Activated naive CD4-positive, alpha-beta T cell (primary cell): ENCODE data around the gene AFG1L.

Experiments
- DNase-seq, 4 experiments: peaks; one replicate each; lab custom pipeline; 2025; lab: John Stamatoyannopoulos, UW

Gene AFG1L

DNA sequence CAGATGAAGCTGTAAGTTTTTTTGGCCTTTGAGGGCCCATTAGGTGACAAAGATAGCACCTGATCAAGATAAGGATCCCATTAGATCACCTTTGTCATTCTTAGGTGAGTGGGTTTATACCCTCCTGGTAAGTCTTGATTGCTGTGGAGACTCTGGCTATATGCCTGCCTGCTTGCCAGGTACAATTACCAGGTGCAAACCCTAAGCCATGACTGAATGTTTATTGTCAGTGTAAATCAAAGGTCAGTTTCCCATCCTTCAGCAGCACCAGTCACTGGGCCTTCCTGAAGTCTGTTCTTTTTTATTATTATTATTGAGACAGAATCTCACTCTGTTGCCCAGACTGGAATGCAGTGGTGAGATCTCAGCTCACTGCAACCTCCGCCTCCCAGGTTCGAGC, 159.5 kb downstream of the AFG1L start:
- DNase-seq, result no peak

DNA sequence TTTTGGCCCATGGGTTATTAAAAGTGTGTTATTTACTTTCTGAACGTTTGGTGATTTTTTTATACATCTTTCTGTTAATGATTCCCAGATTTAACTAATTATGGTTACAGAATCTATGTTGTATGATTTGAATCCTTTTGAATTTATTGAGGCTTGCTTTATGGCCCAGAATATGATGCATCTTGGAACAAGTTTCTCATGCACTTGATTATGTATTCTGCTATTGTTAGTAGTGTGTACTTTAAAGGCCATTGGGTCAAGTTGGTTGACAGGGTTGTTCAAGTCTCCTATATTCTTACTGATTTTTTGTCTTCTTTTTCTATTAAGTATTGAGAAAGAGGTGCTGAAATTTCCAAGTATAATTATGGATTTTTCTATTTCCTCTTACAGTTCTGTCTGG, 160.8 kb downstream of the AFG1L start:
- no peak for DNase-seq

DNA sequence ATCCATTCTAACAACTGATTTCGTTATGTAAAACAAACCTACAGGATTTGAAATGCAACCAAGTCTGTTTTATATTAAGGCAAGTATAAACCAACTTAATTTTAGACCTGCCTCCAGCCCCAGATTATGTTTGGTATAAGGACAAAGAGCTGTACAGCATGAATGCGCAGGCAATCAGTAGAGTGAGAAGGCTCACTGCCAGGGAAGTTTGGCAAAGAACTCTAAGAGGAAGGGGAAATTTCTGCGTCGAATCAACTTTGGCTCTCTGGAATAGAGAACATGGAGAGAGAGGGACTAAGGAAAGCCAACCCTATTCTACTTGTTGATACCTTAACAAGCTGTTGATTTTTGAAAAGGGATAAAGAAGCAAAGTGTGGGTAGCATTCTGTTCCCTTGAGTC, 168.9 kb downstream of the AFG1L start:
- no peak for DNase-seq

DNA sequence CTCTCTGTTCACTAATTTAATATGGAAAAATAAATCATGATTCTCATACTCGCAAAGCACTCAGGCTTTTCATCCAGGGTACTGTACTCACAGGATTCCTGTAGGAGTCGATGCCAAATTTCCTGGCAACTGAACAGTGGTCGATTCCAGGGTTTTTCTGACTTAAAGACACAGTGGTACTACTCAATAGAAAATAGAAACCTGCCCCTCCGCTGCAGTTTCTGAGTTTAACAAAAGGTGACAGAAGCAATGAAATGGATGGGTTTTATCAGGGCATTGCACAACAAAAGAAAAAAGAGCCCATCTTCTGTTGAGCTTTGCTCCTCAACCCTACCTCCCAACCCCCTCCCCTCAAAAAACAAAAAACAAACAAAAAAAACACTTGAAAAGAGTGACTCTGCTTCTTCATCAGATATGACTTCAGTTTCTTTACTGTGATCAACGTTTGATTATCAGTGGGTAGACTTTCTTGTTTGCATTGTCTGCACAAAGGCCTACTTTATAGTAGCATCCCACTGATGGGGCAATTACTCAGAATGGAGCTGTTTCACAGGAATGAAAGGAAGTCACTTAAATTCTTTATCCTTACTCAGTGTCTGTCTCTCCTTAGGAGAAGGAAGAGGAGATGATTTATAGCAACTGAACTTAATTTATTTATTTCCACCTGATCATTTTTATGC, 169.7 kb downstream of the AFG1L start:
- DNase-seq, result no peak

DNA sequence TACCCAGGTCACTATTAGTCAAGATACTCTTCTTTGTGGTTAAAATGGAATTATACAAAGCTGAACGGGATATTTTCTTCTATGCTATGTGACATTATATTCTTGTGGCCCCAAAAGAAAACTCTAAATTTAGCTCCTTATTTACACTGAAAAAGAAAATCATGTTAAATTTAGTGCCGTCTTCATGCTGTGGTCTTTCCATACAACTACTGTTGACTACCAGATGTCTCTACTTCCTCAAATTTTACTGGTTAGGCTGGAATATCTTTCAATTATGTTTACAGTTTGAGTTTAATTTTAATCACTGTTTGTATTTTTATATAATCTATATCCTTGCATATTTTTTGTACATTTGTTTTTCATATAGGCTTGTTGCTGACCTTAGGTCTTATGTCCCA, 170.2 kb downstream of the AFG1L start:
- no peak for DNase-seq

DNA sequence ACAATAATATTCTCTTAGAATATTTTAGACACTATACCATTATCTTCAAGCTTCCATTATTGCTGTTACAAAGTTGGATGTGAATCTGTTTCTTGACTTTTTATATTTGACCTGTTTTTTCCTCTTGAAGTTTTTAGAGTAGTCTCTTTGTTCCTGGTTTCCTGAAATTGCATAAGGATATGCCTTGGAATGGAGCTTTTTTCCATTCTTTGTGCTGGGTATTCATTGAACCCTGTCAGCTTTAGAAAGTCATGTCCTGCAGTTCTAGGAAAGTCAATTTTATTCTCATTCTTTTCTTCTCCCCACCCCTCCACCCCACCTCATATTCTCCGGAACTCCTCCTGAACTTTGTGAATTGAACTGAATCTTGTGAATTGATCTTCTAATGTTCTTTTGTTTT, 173.5 kb downstream of the AFG1L start:
- DNase-seq, result no peak

DNA sequence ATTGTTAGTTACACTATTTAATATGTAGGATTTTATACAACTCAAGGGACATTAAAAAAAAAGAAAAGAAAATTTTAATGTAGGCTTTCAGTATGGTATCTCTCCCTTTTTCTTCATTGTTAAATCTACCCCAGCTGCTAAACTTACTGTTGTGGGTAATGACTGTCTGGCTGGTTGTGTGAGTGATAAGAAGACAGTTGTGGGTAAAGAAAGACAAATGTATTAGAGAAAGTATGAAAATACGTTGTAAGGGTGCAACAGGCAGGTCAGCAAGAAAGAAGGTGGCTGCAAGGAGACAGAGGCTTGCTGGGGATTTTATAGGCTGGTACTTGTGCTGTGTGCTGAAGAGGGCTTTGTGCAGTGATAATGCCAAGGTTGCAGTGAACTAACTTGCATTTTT, 174.5 kb downstream of the AFG1L start:
- no peak for DNase-seq

DNA sequence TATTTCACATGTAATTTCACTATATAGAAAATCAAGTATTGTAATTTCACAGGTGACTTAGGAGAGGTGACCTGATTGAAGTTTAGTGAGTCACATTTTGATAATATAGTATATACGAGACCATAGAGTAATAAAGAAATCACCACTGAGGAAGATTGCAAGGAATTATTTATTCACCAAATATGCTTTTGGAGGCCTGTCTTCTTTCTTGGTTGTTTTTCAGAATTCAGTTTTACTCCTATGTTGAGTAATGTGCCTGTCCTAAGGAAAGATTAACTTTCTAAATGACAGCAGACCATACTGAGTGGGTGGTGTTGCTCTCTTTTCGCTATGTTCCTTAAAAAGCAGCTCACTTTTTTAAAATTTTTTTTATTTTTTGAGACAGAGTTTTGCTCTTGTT, 178.3 kb downstream of the AFG1L start:
- DNase-seq, result no peak

DNA sequence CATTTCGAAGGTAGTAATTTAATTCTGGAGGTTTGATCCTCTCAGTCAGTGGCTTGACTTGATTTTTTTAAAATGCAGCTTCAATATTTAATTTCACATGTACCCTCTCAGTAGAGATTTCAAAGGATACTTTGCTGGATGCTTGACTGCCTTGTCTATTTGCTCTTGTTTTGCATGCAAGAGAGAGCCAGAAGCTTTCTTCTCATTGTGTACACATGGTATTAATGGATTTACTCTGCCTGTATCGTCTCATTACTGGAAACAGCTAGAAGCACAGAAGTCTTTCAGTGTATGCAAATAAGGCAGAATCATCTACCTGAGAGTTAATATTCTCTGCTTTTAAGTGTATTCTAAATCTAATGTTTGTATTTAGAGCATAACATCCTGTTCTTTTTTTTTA, 181.5 kb downstream of the AFG1L start:
- DNase-seq, result no peak

DNA sequence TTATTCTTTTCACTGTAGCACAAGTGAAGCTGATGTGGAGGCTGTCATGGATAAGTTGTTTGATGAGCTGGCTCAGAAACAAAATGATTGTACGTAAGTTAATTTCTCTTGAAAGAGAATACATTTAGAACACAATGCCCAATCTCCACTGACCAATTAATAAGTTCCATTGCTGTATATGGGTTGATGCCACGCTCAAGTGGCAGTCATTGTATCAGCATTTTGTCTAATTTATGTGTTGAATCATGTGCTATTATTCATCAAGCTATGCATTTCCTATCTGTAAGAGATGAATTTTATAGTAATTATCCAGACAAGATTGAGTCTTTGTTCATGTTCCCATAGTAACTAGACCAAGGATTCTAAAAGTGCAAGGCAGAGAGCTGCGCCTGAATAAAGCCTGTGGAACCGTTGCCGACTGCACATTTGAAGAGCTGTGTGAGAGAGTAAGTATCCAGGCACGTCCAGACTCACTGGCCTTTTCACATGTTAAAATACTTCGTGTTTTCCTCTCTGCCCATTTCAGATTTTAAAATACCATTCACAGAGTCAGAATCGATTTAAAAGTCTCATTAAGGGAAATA, 182.1 kb downstream of the AFG1L start:
- no peak for DNase-seq

DNA sequence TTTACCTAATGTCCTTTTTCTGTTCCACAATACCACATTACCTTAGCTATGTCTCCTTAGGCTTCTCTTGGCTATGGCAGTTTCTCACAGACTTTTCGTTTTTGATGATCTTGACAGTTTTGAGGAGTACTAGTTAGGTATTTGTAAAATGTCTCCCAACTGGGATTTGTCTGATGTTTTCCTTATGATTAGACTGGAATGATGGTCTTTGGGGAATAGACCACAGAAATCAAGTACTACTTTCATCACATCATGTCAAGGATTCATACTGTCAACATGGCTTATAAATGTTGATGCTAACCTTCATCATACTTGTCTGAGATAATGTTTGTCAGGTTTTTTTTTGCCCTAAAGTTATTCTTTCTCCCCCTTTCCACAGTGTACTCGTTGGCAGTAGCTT, 187.7 kb downstream of the AFG1L start:
- DNase-seq, result no peak

DNA sequence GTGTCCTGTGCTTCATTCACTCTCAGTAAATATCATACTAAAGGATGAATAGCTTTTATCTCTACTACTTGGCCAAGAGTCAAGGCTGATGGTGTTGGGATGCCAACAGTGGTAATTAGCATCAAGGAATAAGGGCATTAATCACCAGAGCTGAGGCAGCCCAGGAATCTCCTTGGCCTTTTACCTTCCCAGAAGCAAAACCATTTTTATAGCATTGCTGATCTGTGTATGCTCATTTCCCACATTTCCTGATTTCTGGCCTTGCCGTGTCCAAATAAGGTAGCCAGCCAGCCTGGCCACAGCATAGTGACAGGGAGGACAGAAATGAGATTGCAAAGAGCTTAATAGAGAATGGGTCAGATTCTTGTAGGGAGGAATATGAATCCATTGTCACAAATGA, 189.2 kb downstream of the AFG1L start:
- no peak for DNase-seq

DNA sequence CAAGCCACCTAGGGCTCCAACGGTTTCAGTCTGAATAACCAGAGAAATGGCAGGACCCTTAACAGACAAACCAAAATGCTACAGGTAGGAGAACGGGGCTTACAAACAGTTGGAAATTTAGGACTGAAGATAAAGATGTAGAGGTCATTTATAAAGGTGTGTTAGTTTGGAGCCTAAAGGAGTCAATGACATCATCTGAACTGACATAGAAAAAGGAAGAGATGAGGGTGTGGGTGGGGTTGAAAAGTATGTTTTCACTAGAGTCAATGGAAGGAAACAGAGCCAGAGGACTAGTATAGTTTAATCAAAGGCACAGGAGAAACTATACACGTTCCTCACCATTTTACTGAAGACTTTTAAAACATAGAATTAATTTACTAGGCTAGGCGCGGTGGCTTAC, 194.8 kb downstream of the AFG1L start:
- DNase-seq, result no peak

DNA sequence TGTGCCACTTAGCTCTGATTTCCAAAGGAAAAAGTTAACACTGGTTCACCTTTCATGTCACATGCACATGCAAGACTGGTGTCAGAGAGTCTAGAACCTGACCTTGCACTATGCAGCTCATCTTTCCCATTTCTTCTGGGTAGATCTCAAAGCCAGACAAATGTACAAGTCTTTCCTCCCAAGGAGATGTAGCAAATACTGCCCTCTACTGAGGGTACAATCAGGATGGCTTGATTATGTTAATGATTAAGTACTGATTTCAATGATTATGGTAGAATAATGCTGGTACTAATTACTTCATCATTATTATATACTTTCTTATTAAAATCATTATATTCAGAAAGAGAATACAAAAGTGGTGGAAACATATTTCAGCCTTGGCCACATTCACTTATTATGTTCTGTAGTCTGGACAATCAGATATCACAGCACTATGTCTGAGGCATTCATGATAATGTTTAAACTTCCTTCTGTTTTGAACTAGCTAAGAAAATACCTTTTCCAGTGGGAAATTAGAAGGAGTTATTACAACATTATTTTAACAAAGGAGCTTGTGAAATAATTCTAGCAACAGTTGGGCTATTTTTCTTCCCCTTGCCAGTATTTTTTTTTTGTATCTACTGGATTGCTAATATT, 197.4 kb downstream of the AFG1L start:
- no peak for DNase-seq

DNA sequence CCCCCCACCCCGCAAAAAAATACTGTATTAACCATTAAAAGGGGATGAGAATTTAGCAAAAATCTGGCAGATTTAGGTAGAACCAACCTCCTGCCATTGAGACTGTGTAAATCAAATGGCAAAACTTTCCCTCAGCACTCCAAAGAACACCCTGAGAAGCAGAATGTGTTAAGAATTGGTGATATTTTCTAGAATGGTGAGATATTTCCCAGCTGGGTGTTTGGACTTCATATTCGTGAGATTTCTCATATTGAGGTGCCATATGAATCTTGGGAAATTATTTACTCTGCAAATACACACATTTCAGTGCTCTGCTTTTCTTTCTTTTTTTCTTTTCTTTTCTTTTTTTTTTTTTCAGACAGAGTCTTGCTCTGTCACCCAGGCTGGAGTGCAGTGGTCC, 199.6 kb downstream of the AFG1L start:
- DNase-seq, result no peak

DNA sequence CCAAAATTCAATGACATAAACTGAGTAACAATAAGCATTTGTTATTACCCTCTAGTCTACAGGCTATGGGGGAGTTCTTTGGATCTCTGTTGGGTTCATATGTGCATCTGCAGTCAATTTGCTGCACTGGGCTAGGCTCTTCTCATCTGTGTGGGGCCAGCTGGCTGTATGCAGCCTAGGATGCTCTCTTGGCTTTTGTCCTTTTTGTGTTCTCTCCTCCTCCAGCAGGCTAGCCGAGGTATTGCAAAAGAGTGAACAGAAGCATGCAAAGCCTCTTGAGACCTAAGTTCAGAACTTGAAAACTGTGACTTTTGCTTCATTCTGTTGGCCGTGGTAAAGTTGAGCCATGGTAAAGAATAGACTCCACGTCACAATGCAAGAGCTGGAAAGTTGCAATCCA, 203.0 kb downstream of the AFG1L start:
- no peak for DNase-seq

DNA sequence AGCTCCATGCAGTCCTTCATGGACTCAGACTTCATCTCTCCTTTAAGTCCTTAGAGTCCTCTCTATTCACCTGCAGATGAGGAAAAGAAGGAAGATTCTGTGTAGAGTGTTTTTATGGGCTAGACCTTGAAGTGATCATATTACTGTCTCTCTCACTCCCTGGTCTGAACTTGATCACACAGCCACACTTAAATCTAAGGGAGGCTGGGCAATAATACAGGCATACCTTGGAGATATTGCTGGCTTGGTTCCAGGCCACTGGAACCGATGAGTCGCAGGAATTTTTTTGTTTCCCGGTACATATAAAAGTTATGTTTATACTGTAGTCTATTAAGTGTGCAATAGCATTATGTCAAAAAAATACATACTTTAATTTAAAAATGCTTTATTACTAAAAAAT, 206.7 kb downstream of the AFG1L start:
- DNase-seq, result no peak

DNA sequence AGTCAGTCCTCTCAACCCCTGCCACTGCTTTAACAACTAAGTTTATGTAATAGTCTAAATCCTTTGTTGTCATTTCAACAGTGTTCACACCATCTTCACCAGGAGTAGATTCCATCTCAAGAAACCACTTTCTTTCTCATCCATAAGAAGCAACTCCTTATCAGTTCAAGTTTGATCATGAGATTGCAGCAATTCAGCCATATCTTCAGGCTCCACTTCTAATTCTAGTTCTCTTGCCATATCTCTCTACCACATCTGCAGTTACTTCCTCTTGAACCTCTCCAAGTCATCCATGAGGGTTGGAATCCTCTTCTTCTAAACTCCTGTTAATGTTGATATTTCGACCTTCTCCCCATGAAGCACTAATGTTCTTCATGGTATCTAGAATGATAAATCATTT, 208.0 kb downstream of the AFG1L start:
- DNase-seq, result no peak

DNA sequence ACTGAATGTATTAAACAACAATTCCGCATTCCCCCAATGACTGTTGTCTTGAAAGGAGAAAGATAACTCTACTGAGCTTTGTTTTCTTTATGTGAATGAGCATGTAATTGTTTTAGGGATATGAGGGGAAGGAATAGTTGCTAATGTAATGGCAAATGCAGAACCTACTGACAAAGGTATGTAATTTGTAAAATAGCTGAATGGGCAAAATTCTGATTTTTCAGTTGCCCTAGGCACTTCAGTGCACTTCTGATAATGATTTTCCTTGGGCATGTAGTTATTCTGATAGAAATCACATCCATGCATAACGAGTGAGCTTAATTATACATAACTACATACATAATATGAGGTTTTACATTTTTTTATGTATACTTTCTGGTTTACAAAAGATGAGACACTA, 212.5 kb downstream of the AFG1L start:
- DNase-seq, result no peak

DNA sequence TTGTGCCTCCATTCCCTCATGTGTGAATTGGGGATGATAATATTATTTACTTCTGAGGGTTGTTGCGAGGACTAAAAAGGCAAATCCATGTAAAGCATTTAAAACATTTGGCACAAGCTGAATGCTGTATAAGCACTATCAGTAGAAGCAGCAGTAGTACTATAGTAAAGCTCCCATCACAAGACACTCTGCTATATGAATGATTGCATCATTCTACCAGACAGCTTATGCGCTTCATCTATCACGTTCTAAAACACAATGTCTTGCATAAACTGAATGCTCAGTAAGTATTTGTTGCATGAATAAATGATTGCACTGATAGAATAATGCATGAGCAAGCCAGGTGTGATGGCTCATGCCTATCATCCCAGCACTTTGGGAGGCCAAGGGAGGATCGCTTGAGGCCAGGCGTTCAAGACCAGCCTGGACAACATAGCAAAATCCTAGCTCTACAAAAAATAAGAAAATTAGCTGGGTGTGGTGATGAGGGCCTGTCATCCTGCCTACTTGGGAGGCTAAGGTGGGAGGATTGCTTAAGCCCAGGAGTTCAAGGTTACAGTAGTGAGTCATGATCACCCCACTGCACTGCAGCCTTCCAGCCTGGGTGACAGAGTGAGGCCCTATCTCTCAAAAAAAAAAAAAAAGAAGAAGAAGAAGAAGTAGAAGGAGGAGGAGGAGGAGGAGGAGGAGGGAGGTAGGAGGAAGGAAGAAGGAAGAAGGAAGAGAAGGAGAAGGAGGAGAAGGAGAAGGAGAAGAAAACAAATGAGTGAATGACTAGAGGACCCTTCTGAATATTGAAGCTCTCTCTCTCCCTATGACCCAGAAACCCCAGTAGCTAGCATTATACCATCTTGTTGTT, 215.8 kb downstream of the AFG1L start:
- DNase-seq, result no peak

DNA sequence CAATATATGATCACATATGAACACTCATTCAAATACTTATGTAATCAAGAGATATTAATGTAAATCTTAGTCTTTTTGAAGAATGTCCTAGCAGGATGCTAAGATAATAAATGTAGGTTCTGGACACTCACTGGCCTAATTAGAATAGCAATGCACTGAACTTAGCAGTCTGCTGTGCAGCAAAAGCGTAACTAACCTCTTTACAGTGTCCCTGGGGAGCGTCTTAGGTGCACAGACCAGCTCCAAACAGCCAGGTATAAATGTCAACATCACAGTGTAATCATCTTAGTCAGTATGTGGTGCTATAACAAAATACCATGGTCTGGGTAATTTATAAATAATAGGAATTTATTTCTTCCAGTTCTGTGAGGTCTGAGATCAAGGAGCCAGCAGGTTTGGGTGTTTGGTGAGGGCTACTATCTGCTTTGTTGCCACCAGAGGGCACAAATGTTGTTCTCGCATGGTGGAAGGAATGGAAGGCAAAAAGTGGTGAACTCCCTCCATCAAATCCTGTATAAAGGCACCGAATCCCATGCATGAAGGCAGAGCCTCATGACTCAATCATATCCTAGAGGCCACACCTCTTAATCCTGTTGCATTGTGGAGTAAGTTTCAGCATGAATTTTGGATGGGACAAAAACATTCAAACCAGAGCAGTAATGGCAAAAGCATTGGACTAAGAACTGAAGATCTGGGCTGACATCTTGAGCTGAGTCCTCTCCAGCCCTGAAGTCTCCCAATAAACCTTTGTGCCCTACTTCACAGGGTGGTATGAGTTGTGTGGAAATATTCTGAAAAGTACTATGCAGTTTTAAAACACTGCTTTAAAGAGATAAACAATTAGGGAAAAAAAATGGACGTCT, 224.1 kb downstream of the AFG1L start:
- no peak for DNase-seq

DNA sequence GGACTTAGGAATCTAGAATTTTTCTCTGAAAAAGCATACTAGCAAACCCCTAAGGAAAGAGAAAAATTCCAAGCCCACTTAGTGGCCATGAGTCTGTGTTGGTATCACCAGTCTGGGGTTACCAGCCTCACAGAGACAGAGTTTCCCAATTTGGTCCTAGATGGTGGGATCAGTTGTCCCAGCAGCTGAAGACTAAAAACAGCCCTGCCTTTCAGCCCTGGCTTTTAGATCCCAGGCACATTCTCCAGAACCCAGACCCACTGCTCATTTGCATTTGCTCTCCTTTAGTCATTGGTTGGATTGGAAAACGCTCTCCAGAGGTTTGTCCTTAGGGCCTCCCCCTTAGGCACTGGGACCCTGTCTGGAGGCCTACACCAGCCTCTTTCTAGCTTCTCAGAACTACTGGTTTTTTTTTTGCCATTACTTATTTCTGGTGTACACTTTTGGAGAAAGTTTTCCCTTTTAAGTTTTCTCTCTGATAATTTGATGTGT, 226.8 kb downstream of the AFG1L start:
- no peak for DNase-seq
